ENCODE data around the gene ZNF284. TPM values are rescaled to one million over a fixed set of nuclear protein-coding genes. Genes with fewer than 3 reads are reported as not detected.

Gene ZNF284
- polyA plus RNA-seq, 1 of the 3 experiments (the other 2 are of a cell fraction): 1.4 TPM

- TF ChIP-seq NRF1 (IDR thresholded peaks at IDR 0.05; ENCODE audit: low read depth, low read length): no peak
- WGBS (ENCODE audit: low lambda C conversion rate): 72% methylated on average over 3 of the region's 3 CpGs
- POLR2A ChIA-PET: no interaction called here
These were observed 5.7 kb upstream of the ZNF284 start for GRCh38 chr19:44066305-44066704.

GRCh38 chr19:44069415-44069814, 2.5 kb upstream of the ZNF284 start:
- no peak overlapping the region for H3K4me3 ChIP-seq (ENCODE audit: low read depth in 2 of 2, low read length in 1 of 2)
- POLR2A ChIA-PET: no interaction called here
- WGBS (ENCODE audit: low lambda C conversion rate): 100% methylated on average over 1 of the region's 1 CpG

More at GRCh38 chr19:44066305-44066704, 5.7 kb upstream of the ZNF284 start:
- Histone ChIP-seq H3K27me3 (ENCODE audit: insufficient read depth) (no peaks in the 10 kb centered on the region), H3K9ac (no peak overlapping the region), H3K27ac (ENCODE audit: low read depth in 2 of 2, low read length in 1 of 2) (no peak overlapping the region), H3K9me2 (no peaks in the 10 kb centered on the region), H3K4me1 (ENCODE audit: control insufficient read depth in 1 of 2, insufficient read depth in 2 of 2, low read depth in 1 of 2, low read length in 1 of 2) (0 out of 4 replicates have a peak, but pooled peaks cover 0 to under 1% of the 10 kb centered on the region in 2 experiments), H3K9me3 (peaks cover 17% of the 10 kb centered on the region; the same call in 1 of the 2 replicates), H3K36me3 (replicated peaks in 1 of 2; ENCODE audit: control insufficient read depth in 1 of 2, insufficient read depth in 2 of 2, low read length in 1 of 2) (peaks cover 59 to 68% of the 10 kb centered on the region in 2 experiments), H3K79me2 (ENCODE audit: insufficient read depth) (no peaks in the 10 kb centered on the region), H3K4me3 (ENCODE audit: low read depth in 2 of 2, low read length in 1 of 2) (peak overlapping the region in 1 of 2 experiments; percentile 14; a peak in 1 of 4 replicates), H3F3A (replicated peaks; ENCODE audit: insufficient read depth) (no peaks in the 10 kb centered on the region), H3K4me2 (no peak overlapping the region), H2AFZ (ENCODE audit: low read depth) (no peak overlapping the region), H4K20me1 (ENCODE audit: insufficient read depth) (no peaks in the 10 kb centered on the region)
- no peak for DNase-seq
- CTCF ChIA-PET: no interaction called here

More at GRCh38 chr19:44069415-44069814, 2.5 kb upstream of the ZNF284 start:
- DNase-seq: no peak
- peaks cover 27 to 40% of the 10 kb centered on the region in 2 experiments for H3K36me3 ChIP-seq (replicated peaks in 1 of 2; ENCODE audit: control insufficient read depth in 1 of 2, insufficient read depth in 2 of 2, low read length in 1 of 2)
- H3K9me3 ChIP-seq: peaks cover 13% of the 10 kb centered on the region; the same call in 1 of the 2 replicates
- TF ChIP-seq SMC3 (IDR thresholded peaks at IDR 0.05; ENCODE audit: low read depth, low read length) (no peak), MAX (IDR thresholded peaks at IDR 0.05; ENCODE audit: low read depth) (no peak), FOXJ3 (CRISPR knock-in tag; IDR thresholded peaks at IDR 0.05) (no peak), TEAD4 (IDR thresholded peaks at IDR 0.05; ENCODE audit: borderline replicate concordance, insufficient read depth) (no peak), POLR2AphosphoS5 (IDR thresholded peaks at IDR 0.05; ENCODE audit: low read depth, low read length) (no peak), PBX3 (IDR thresholded peaks at IDR 0.05) (no peak), IRF3 (IDR thresholded peaks at IDR 0.05; ENCODE audit: low read depth, low read length) (no peak), FOSL2 (IDR thresholded peaks at IDR 0.05; ENCODE audit: borderline replicate concordance, low read depth) (no peak), GATA2 (CRISPR knock-in tag; IDR thresholded peaks at IDR 0.05) (no peak), EP300 (IDR thresholded peaks at IDR 0.05; ENCODE audit: borderline replicate concordance in 1 of 2, low read depth in 1 of 2, low read length in 1 of 2) (no peak), USF2 (IDR thresholded peaks at IDR 0.05; ENCODE audit: borderline replicate concordance, low read depth, low read length) (no peak), CTCF (IDR thresholded peaks at IDR 0.05) (no peak), EZH2phosphoT487 (IDR thresholded peaks at IDR 0.05; ENCODE audit: borderline replicate concordance, low read depth) (no peak), ZBTB33 (IDR thresholded peaks at IDR 0.05; ENCODE audit: borderline replicate concordance, low read depth) (no peak), RCOR1 (IDR thresholded peaks at IDR 0.05; ENCODE audit: low read length) (no peak), MXI1 (IDR thresholded peaks at IDR 0.05; ENCODE audit: low read depth, low read length) (no peak), GABPA (IDR thresholded peaks at IDR 0.05; ENCODE audit: low read depth) (no peak), CHD2 (IDR thresholded peaks at IDR 0.05; ENCODE audit: low read length, partially characterized antibody) (no peak)
- H3K4me1 ChIP-seq (ENCODE audit: control insufficient read depth in 1 of 2, insufficient read depth in 2 of 2, low read depth in 1 of 2, low read length in 1 of 2): peaks cover 0 to 7% of the 10 kb centered on the region in 2 experiments; a peak in 1 of 4 replicates
- H3K9ac ChIP-seq: no peak overlapping the region
- no peak overlapping the region for H3K4me2 ChIP-seq
- no peak overlapping the region for H3K27ac ChIP-seq (ENCODE audit: low read depth in 2 of 2, low read length in 1 of 2)
- CTCF ChIA-PET: no interaction called here
- no peak overlapping the region for H2AFZ ChIP-seq (ENCODE audit: low read depth)
- H4K20me1 ChIP-seq (ENCODE audit: insufficient read depth): no peaks in the 10 kb centered on the region
- no peaks in the 10 kb centered on the region for H3K9me2 ChIP-seq
- no peaks in the 10 kb centered on the region for H3K27me3 ChIP-seq (ENCODE audit: insufficient read depth)
- no peaks in the 10 kb centered on the region for H3F3A ChIP-seq (replicated peaks; ENCODE audit: insufficient read depth)
- peaks cover 3% of the 10 kb centered on the region; the same call in 1 of the 2 replicates for H3K79me2 ChIP-seq (ENCODE audit: insufficient read depth)

All from SK-N-SH (cell line).